Liver (tissue), 9 donors: ENCODE data around the gene ZNF138. TPM values are rescaled to one million over a fixed set of nuclear protein-coding genes. Genes with fewer than 3 reads are reported as not detected.
"Not testable (repeated sequence)": the region's sequence is repeated elsewhere in the genome, so short reads cannot be mapped to it uniquely, and the experiment has no call there.

Source experiments
- DNase-seq: peaks from one replicate; pipeline ENCODE4 v3.0.0-alpha.2; 2017; ENCODE audit warnings: low spot score
- H3K27ac ChIP-seq, 2 donors: one replicate each; pipeline ENCODE4 v1.7.0; 2013; ENCODE audit warnings: inconsistent platforms in 2 of 2, low read length in 2 of 2, control low read depth in 1 of 2, low read depth in 1 of 2, mild to moderate bottlenecking in 1 of 2
- H3K27me3 ChIP-seq, 4 donors: one replicate each; pipeline versions ENCODE4 v1.6.1 to v1.7.0; 2013; ENCODE audit warnings: low read length in 3 of 4, inconsistent platforms in 1 of 4, mild to moderate bottlenecking in 1 of 4, moderate library complexity in 1 of 4; ENCODE audit not compliant: control insufficient read depth in 4 of 4, insufficient read depth in 4 of 4
- H3K36me3 ChIP-seq, 4 donors: one replicate each; pipeline versions ENCODE4 v1.6.1 to v1.7.0; 2013; ENCODE audit warnings: low read length in 3 of 4, mild to moderate bottlenecking in 3 of 4, low read depth in 1 of 4, moderate library complexity in 1 of 4; ENCODE audit not compliant: control insufficient read depth in 4 of 4, insufficient read depth in 3 of 4
- H3K4me1 ChIP-seq, 4 donors: one replicate each; pipeline versions ENCODE4 v1.6.1 to v1.7.0; 2013; ENCODE audit warnings: low read length in 3 of 4, mild to moderate bottlenecking in 3 of 4, moderate library complexity in 1 of 4; ENCODE audit not compliant: control insufficient read depth in 4 of 4, insufficient read depth in 4 of 4
- H3K4me3 ChIP-seq, 3 donors: one replicate each; pipeline versions ENCODE4 v1.6.1 to v1.7.0; 2013; ENCODE audit warnings: low read length in 3 of 3, control low read depth in 1 of 3, low read depth in 1 of 3, mild to moderate bottlenecking in 1 of 3
- H3K9ac ChIP-seq, 2 donors: one replicate each; pipeline ENCODE4 v1.7.0; 2013; ENCODE audit warnings: low read length in 2 of 2, mild to moderate bottlenecking in 2 of 2, moderate library complexity in 2 of 2, control low read depth in 1 of 2, low read depth in 1 of 2
- H3K9me3 ChIP-seq, 4 donors: one replicate each; pipeline versions ENCODE4 v1.6.1 to v1.7.0; 2013; ENCODE audit warnings: low read length in 3 of 4; ENCODE audit not compliant: control insufficient read depth in 4 of 4
- CTCF ChIP-seq: fragments of 150-350 bp; IDR thresholded peaks from 2 replicates; pipeline ENCODE4 v1.5.1; 2017; ENCODE audit warnings: improper control_type of control experiment, low read depth, low read length; ENCODE audit not compliant: missing input control
- EGR1 ChIP-seq, 2 donors: IDR thresholded peaks; 2 replicates each; pipeline ENCODE4 v1.6.1; 2016 to 2018; ENCODE audit warnings: antibody characterized with exemption in 2 of 2, low read depth in 2 of 2
- FOXA2 ChIP-seq: IDR thresholded peaks from 2 replicates; pipeline ENCODE4 v1.6.1; 2016; ENCODE audit warnings: antibody characterized with exemption
- GABPA ChIP-seq, 2 donors: IDR thresholded peaks in 1 of 2; conservative IDR thresholded peaks in 1 of 2; 2 replicates each; pipeline ENCODE4 v1.6.1; 2016; ENCODE audit warnings: antibody characterized with exemption in 2 of 2, mild to moderate bottlenecking in 1 of 2, moderate library complexity in 1 of 2
- HNF4A ChIP-seq, 2 donors: conservative IDR thresholded peaks; 2 replicates each; pipeline ENCODE4 v1.6.1; 2016; ENCODE audit warnings: antibody characterized with exemption in 2 of 2, mild to moderate bottlenecking in 2 of 2
- HNF4G ChIP-seq: IDR thresholded peaks from 2 replicates; pipeline ENCODE4 v1.6.1; 2016; ENCODE audit warnings: antibody characterized with exemption
- JUND ChIP-seq, 2 donors: IDR thresholded peaks; 2 replicates each; pipeline ENCODE4 v1.6.1; 2016; ENCODE audit warnings: antibody characterized with exemption in 2 of 2
- NR2F2 ChIP-seq: IDR thresholded peaks from 2 replicates; pipeline ENCODE4 v1.6.1; 2016; ENCODE audit warnings: antibody characterized with exemption
- RAD21 ChIP-seq, 2 donors: IDR thresholded peaks; 2 replicates each; pipeline ENCODE4 v1.6.1; 2016; ENCODE audit warnings: antibody characterized with exemption in 2 of 2, mild to moderate bottlenecking in 2 of 2
- RXRA ChIP-seq, 2 donors: IDR thresholded peaks; 2 replicates each; pipeline ENCODE4 v1.6.1; 2017 to 2018; ENCODE audit warnings: antibody characterized with exemption in 2 of 2, mild to moderate bottlenecking in 1 of 2
- SP1 ChIP-seq: IDR thresholded peaks from 2 replicates; pipeline ENCODE4 v1.6.1; 2018; ENCODE audit warnings: antibody characterized with exemption, mild to moderate bottlenecking
- TAF1 ChIP-seq: conservative IDR thresholded peaks from 2 replicates; pipeline ENCODE4 v1.6.1; 2016; ENCODE audit warnings: antibody characterized with exemption, mild to moderate bottlenecking
- YY1 ChIP-seq: IDR thresholded peaks from 2 replicates; pipeline ENCODE4 v1.6.1; 2016; ENCODE audit warnings: antibody characterized with exemption, mild to moderate bottlenecking
- ZBTB33 ChIP-seq: IDR thresholded peaks from 2 replicates; pipeline ENCODE4 v1.6.1; 2016; ENCODE audit warnings: antibody characterized with exemption
- WGBS: extraction: QIAGEN DNeasy Blood & Tissue Kit; methylation state at CpG from one replicate; pipeline ENCODE4 v1.1.7; 2013; 5-methylcytosine and 5-hydroxymethylcytosine counted together
- polyA plus RNA-seq, 2 donors: library from polyadenylated mRNA; stranded (reverse) in 1 of 2; unstranded in 1 of 2; fragments of 200-250 nt in 1 of 2; fragments of >200 nt in 1 of 2; fragmentation: Nextera tagmentation in 1 of 2; extraction: Ambion mirVana in 1 of 2; gene quantifications; one replicate each; pipeline versions ENCODE4 v1.2.1 to v1.2.3, GENCODE V29; 2013 to 2015
- total RNA-seq, 2 donors: library from RNA; depleted of rRNA; stranded (reverse); fragments of >200 nt; gene quantifications; one replicate each; pipeline ENCODE4 v1.2.3, GENCODE V29; 2014
- TF ChIP-seq, protein P1 (sequence below): IDR thresholded peaks from 2 replicates; pipeline ENCODE4 v1.6.1; 2016; ENCODE audit warnings: antibody characterized with exemption
- TF ChIP-seq, protein P2 (sequence below): IDR thresholded peaks from 2 replicates; pipeline ENCODE4 v1.6.1; 2016; ENCODE audit warnings: antibody characterized with exemption
- donor health status: healthy.
- donor health status: healthy.
- donor health status: healthy.
- donor health status: healthy.
- donor health status: healthy.

Gene ZNF138
- total and polyA plus RNA-seq, 4 donors = 1.4 to 4.5 (median 3.7) TPM

DNA sequence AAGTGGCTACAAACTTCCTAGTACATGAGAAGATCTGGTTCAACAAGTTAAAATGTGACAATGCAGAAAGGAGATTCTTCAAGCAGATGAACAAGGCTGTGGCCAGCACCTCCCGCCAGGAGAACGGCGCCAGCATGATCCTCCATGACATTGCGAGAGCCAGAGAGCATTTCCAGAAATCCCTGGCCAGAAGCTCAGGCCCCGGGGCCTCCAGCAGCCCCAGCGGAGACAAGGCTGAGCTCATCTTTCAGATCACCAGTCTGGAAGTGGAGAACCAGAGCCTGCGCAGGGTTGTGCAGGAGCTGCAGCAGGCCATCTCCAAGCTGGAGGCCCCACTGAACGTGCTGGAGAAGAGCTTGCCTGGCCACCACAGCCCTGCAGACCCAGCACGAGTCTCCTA, 68.8 kb downstream of the ZNF138 start:
- Histone ChIP-seq H3K9me3 (peaks cover 0 to 6% (median under 1%) of the 10 kb centered on the region in 4 donors), H3K4me3 (no peak overlapping the region), H3K9ac (no peak overlapping the region), H3K27ac (no peak overlapping the region), H3K4me1 (no peaks in the 10 kb centered on the region), H3K27me3 (no peaks in the 10 kb centered on the region), H3K36me3 (no peaks in the 10 kb centered on the region)
- 93% methylated on average over 9 of the region's 9 CpGs for WGBS
- TF ChIP-seq ZBTB33 (no peak), JUND (IDR thresholded peaks at IDR 0.05) (no peak), HNF4G (no peak), RAD21 (IDR thresholded peaks at IDR 0.05) (no peak), YY1 (no peak), NR2F2 (no peak), CTCF (no peak)
- TF ChIP-seq, protein P1, sequence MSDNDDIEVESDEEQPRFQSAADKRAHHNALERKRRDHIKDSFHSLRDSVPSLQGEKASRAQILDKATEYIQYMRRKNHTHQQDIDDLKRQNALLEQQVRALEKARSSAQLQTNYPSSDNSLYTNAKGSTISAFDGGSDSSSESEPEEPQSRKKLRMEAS = no peak
- peak; percentile 20 for DNase-seq

- not testable (repeated sequence) for DNase-seq, H3K4me1 ChIP-seq, H3K9me3 ChIP-seq, H3K9ac ChIP-seq, H3K36me3 ChIP-seq, H3K4me3 ChIP-seq, H3K27ac ChIP-seq, H3K27me3 ChIP-seq
- 96% methylated on average over 3 of the region's 3 CpGs for WGBS
Observed at GRCh38 chr7:64863530-64863929, 69.3 kb downstream of the ZNF138 start.

DNA sequence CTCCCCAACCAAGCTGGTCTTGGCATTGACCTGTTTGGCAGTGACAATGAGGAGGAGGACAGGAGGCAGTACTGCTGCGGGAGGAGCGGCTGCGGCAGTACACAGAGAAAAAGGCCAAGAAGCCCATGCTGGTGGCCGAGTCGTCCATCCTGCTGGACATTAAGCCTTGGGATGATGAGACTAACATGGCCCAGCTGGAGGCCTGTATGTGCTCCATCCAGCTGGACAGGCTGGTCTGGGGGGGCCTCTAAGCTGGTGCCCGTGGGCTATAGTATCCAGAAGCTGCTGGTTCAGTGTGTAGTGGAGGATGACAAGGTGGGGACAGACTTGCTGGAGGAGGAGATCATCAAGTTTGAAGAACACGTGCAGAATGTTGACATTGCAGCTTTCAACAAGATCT, 69.7 kb downstream of the ZNF138 start:
- H3K9ac ChIP-seq = no peak overlapping the region
- no peaks in the 10 kb centered on the region for H3K36me3 ChIP-seq
- H3K9me3 ChIP-seq = peaks cover 0 to 6% (median under 1%) of the 10 kb centered on the region in 4 donors
- H3K4me3 ChIP-seq = no peak overlapping the region
- 92% methylated on average over 7 of the region's 7 CpGs for WGBS
- H3K27me3 ChIP-seq = no peaks in the 10 kb centered on the region
- no peaks in the 10 kb centered on the region for H3K4me1 ChIP-seq
- H3K27ac ChIP-seq = no peak overlapping the region
- peak; percentile 19 for DNase-seq
- TF ChIP-seq CTCF (no peak), HNF4G (no peak), RAD21 (IDR thresholded peaks at IDR 0.05) (no peak), GABPA (IDR thresholded peaks at IDR 0.05 in 1 of 2, conservative IDR thresholded peaks at IDR 0.05 in 1 of 2) (no peak), SP1 (no peak), HNF4A (conservative IDR thresholded peaks at IDR 0.05) (no peak), JUND (IDR thresholded peaks at IDR 0.05) (no peak), YY1 (no peak), FOXA2 (no peak), NR2F2 (no peak), RXRA (IDR thresholded peaks at IDR 0.05) (no peak), TAF1 (no peak), ZBTB33 (no peak), EGR1 (IDR thresholded peaks at IDR 0.05; ENCODE audit: low read depth in 2 of 2) (no peak)
- TF ChIP-seq, protein P1 = no peak
- TF ChIP-seq, protein P2, sequence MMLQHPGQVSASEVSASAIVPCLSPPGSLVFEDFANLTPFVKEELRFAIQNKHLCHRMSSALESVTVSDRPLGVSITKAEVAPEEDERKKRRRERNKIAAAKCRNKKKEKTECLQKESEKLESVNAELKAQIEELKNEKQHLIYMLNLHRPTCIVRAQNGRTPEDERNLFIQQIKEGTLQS = no peak
